ENCODE measurements around the gene SETD9. TPM values are rescaled to one million over a fixed set of nuclear protein-coding genes. Genes with fewer than 3 reads are reported as not detected.

SETD9 gene, protein sequence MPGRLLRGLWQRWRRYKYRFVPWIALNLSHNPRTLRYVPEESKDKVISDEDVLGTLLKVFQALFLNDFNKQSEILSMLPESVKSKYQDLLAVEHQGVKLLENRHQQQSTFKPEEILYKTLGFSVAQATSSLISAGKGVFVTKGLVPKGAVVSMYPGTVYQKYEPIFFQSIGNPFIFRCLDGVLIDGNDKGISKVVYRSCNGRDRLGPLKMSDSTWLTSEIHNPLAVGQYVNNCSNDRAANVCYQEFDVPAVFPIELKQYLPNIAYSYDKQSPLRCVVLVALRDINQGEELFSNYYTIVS
- total RNA-seq = 16.3 and 31.3 TPM in 2 replicates

DNA sequence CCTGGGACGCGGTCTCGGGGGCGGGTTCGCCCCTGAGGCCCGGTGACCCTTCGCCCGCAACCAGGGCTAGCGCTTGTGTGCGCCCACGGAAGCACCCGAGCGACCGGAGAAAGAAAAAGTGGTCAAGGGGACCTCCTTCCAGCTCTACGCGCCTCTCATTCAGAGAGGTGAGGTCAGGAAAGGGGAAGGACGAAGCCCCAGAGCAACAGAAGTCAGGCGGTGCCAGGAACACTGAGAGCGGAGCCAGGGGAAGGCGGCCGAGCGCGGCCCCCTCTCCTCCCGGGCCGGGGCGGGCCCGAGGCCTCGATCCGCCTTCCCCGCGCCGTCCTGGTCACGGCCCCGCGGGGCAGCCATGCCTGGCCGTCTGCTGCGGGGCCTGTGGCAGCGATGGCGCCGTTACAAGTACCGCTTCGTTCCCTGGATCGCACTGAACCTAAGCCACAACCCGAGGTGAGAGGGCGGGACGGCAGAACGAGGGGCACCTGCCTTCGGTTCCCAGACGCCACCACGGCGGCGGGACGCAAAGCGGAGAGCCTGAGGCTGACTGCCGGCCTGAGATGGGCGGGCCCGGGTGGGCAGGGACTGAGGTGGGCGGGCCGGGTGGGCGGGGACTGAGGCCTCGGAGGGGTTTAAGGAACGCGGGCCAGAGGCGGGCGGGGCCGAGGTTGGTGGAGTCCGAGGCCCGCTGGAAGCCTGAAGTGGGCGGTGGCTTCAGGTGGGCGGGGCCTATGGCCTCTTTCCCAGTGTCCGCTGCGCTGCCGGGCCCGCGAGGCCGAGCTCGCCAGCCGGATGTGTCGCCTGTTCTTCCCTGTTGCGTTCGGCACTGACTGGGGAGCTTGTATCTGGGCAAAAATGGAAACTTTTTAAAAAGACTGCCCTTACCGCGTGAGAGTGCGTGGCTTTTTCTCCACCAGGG, at the start of gene SETD9:
Gene SETD9 (plus strand): TSS at position 303 of the 916 bp plus-strand sequence. CDS start 50 bp downstream, at position 353.
- DNase-seq (ENCODE audit: low read depth) = peak; percentile 87

DNA sequence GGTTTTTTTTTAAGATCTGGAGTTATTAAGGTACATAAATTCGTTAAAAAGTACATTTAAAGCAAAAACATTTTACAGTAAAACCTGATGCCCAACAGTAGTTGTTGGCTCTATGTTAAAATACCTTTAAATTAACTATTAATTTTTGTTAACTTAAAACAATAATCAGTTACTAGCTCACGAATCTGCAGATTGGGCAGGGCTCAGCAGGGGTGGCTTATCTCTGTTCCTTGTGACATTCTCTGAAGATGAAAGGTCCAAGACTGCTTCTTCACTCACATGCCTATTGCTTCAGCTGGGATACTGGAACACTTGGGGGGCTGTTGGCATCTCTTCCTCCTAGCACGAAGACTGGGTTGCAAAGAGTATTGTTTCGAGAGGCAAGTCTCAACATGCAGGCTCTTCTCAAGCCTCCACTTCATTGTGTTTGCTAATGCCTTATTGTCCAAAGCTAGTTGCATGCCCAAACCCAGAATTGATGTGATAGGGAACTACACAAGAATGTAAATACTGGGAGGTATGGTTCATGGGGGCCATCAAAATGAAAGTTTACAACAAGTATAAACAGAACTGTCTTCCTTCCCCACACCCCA, 47.4 kb upstream of the SETD9 start:
- DNase-seq (ENCODE audit: low read depth) = no peak

DNA sequence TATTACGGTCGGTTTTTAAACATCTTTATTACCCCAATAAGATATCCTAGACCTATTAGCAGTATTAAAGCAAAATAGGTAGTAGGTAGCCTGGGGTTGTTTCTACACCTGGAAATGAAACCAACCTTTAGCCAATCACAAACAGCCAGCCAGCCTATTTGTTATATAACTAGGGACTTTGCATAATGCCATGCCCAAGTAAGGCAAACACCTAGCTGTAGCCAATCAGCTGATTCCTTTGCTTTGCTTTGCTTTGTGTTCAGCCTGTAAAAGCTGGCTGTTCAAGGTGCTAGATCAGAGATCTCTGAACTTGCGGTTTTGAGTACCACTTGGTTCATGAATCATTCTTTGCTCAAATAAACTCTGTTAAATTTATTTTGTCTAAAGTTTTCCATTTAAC, 46.5 kb upstream of the SETD9 start:
- DNase-seq (ENCODE audit: low read depth) = no peak

DNA sequence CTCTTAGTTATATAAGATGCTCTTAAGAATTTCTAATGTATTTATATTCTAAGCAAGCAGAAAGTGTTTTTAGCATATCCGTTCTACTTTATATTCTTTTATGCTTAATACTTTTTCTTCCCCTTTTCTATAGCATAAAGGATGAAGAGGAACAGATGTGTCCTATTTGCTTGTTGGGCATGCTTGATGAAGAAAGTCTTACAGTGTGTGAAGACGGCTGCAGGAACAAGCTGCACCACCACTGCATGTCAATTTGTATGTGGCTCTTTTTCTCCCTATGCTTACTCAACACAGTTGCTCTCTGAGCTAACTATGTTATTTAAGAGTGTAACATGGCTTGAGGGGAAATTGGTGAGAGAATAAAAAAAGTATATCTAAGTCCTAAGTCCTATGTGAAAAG, 37.6 kb upstream of the SETD9 start:
- DNase-seq (ENCODE audit: low read depth) = no peak

DNA sequence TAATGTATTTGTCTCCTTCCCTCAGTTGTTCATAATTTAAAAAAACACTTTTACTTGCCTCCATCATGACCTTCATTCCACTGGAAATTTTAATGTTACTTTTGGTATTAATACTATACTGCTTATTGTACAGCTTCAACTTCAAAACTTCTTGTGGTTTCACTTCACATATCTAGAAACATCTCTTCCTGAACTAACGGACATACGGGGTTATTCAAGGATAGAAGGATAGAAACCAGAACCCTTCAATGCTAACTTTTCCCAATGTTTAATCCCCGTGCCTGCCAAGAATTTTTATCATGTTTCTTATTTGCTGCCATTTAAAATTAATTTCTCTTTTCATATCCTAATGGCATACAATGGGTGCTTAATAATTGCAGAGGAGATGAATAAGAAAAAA, 36.3 kb upstream of the SETD9 start:
- no peak for DNase-seq (ENCODE audit: low read depth)

DNA sequence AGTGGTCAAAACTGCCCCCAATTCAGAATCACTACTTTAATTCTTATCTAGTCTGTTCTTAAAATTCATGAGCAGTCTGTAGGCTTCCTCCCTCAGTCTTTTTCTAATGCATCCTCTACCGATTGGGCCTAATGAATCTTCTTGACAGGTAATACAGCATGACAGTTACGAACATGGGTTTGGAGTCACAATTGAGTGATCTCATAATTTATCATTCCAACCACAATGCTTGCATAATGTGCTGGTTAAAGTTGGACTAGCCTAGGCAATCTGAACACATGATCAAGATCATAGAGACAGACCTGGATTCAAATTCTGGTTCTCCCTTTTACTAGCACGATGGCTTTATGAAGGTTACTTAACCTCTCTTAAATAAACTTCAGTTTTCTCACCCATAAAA, 33.1 kb upstream of the SETD9 start:
- DNase-seq (ENCODE audit: low read depth) = peak; percentile 84

DNA sequence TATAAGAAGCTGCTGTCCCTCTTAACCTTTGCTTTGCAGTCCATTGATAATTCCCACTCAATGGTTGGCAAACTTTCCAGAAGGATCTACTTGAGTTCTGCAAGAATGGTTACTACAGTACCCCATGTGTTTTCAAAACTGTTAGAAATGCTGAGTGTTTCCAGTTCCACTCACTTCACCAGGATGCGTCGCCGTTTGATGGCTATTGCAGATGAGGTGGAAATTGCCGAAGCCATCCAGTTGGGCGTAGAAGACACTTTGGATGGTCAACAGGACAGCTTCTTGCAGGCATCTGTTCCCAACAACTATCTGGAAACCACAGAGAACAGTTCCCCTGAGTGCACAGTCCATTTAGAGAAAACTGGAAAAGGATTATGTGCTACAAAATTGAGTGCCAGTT, 27.8 kb upstream of the SETD9 start:
- DNase-seq (ENCODE audit: low read depth) = no peak

DNA sequence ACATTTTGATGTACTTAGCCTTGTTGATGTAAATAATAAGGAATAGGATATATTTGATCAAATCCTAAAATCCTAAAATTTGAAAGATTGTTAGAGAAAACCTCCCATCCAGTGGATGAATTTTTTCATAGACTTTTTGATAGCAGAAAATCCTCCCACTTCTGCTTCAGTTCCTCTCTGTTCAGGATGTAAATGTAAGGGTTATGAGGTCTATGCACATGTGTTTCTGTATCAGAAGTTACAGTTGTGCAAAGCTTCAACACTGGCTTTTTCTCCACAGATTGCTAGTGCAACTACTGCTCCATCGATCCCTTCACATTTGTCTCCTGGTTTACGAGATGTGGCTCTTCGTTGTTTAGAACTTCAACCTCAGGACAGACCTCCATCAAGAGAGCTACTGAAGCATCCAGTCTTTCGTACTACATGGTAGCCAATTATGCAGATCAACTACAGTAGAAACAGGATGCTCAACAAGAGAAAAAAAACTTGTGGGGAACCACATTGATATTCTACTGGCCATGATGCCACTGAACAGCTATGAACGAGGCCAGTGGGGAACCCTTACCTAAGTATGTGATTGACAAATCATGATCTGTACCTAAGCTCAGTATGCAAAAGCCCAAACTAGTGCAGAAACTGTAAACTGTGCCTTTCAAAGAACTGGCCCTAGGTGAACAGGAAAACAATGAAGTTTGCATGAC, 16.0 kb upstream of the SETD9 start:
- DNase-seq (ENCODE audit: low read depth) = no peak

DNA sequence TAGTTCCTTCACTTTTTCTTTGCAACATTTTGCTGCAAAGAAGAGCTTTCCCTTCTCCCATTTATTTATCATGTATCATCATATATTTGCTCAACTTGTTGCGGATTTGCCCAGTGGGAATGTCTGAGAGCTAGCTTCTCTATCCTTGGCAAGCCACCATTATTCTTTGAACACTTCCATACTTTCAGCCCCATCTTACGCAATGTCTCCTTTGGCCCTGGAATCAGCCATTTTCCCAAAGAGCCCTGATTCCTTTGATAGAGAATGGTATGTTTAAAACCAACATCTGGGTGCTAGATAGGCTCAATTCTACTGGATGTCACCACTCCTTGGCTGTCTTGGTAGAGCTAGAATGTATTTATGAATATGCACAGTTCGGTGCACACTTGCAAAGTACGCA, 12.6 kb upstream of the SETD9 start:
- DNase-seq (ENCODE audit: low read depth) = no peak

DNA sequence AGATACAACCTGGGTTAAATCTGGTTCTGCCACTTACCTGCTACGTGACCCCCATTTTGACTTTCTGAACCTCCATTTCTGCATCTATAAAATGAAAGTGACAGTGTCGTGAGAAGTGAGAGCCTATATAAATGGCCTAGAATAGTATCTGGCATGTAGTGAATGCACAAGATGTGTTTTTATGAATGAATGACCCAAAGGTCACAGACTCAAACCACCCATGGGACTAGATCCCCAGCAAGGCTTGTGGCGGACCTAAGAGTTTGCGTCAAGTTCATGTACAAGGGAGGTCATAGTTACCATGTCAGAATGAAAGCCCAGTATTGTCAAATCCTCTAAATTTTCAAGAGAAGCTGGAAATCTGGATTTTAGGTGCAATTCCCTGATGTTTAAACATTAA, 11.2 kb upstream of the SETD9 start:
- DNase-seq (ENCODE audit: low read depth) = no peak

DNA sequence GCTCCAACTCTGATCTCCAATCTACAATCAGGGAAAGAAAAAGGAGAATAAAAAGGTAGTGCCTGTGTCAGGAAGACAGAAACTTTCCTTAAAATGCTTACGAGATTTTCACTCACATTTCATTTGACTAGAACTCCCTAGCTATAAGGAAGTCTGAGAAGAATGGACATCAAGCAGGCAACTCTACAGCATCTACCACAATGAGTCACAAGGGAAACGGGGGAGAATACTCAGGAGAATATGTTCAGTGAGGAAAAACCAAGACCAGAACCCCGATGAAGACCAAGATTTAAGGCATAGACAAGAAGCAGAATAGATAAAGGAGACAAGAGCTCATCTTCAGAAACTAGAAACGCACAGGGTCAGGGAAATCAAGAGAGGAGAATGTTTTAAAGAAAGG, 9.0 kb upstream of the SETD9 start:
- DNase-seq (ENCODE audit: low read depth) = peak; percentile 56

DNA sequence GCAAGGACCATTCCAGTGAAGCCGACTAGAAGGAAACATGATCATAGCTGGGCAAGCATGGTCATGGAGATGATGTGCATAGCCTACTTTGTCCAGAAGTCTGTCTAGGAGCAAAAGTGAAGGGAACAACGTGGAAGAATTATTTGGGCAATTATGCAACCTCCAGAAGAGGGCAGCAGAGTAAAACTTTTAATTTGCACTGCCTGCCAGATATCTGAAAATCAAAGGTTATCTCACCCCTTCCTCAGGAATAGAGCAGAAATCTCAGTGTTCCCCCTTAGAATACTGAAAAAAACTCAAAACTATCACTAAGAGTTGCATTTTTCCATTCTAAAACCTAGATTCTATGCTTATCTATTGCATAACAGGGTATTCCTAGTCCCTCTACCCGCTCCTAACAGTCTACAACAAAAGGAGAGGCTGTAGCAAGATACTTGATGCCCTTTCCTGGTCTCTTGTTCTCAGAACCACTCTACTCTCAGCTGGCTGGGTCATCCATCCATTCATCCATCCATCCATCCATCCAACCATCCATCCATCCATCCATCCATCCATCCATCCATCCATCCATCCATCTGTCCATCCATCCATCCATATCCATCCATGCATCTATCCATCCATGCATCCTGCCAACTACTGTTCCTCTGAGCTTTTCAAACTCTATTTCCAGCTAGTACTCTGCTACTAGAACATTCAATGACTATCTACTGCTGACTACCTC, 8.4 kb upstream of the SETD9 start:
- DNase-seq (ENCODE audit: low read depth) = peak; percentile 40

DNA sequence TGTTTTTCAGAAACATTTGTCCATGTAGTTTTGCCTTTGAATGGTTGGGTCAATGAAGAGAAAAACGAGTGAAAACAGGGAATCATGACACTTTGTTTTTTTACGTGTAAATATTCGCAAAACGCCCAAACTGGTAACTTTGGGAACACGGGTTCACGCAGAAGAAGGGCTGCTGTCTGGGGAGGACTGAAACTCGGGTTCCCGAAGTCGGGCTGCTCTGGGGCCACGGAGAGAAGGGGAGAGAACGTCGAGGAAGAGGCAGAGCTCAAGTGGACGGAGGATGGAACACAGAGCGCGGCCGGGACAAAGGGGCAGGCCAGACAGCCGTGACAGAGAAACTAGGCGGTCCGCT, 478 bp upstream of the SETD9 start:
- no peak for DNase-seq (ENCODE audit: low read depth)

DNA sequence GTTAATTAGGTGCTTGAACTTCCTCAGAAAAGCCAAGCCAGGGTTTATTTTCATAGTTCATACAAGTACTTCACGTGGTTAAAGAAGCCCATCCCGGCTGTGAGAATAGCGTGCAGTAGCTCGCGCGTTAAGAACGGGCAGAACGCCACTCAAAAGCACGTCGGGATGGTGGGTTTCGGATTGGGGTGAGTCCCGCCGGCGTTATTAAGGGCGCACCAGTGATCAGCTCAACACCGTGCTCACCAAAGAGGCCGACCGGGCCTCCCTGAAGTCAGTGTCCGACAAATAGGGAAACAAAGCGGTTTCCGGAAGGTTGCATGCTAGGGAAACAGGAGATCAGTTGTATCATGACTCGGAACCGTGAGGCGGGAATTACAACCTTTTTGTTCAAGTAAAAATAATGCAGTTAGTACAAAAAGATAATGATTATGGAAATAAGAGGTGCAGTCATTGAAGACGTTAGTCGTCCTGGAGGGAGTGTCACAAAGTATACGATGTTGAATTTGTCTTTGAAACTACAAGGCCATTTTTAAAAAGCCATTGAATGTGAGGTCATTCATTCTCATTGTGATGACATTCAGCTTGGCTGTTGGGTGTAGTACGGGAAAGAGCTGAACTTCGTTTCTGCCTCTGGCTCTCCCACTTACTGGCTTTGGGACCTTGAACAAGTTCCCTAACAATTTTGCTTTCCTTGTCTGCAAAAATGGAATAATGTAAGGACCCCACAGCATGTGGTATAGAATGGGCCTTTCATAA, 992 bp downstream of the SETD9 start:
- no peak for DNase-seq (ENCODE audit: low read depth)

DNA sequence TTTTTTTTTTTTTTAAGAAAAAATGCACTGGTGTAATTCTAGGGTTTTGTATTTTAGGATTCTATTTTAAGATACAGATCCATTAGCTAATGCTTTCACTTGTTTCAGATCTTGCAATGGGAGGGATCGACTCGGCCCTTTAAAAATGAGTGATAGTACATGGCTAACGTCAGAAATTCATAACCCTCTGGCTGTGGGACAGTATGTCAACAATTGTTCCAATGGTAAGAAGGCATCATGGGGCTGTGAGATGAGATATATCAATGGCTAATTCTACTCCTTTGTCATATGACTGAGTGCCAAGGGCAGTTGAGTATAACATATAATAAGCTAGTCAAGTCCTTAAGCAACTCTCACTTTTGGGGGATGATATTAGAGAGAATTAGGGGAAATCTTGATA, 4.4 kb downstream of the SETD9 start:
- DNase-seq (ENCODE audit: low read depth) = no peak

DNA sequence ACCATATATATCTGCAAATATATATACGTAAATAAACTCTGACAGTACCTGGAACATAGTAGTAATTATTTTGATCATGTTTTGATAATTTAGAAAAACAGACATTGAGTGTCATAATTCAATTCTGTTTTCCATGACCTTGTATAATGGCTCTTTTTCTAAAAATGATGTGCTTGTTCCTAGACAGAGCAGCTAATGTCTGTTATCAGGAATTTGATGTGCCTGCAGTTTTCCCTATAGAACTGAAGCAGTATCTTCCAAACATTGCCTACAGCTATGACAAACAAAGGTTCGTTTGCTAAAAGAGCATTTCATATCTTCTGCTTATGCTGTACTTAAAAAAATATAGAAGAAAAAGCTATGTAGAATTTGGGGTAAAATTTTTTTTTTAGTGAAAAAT, 5.3 kb downstream of the SETD9 start:
- DNase-seq (ENCODE audit: low read depth) = no peak

DNA sequence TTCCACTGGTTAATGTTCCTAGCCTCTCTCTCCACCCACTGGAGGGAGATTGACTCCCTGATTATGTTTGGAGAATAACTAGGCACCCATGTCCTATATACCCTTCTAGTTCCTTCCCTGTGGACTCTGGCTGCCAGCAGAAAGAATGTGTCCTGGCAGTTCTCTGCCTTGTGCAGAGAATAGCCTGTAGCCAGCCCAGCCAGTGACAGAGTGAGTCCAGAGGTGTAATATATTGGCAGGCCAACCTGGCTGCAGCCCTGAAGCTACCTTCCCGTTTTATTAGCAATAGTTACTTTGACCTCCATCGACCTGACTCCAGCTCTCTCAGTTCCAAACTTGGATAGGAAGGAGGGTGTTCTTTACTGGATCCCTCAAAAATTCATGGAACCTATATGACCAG, 8.1 kb downstream of the SETD9 start:
- DNase-seq (ENCODE audit: low read depth) = no peak

DNA sequence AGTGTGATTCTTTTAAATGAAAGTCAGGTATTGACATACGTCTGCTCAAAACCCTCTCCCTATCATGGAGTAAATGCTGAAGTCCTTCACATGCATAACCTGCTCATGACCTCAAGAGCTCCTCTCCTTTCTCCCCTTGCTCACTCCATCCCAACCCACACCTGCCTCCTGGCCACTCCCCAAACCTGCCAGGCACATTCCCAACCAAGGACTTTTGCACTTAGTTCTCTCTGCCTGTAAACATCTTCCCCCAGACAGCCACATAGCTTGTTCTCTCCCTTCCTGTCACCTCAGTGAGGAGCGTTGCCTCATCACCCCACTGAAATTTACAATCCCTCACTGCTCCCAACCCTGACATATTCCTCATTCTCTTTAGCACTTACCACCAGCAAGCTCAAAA, 8.7 kb downstream of the SETD9 start:
- DNase-seq (ENCODE audit: low read depth) = no peak

DNA sequence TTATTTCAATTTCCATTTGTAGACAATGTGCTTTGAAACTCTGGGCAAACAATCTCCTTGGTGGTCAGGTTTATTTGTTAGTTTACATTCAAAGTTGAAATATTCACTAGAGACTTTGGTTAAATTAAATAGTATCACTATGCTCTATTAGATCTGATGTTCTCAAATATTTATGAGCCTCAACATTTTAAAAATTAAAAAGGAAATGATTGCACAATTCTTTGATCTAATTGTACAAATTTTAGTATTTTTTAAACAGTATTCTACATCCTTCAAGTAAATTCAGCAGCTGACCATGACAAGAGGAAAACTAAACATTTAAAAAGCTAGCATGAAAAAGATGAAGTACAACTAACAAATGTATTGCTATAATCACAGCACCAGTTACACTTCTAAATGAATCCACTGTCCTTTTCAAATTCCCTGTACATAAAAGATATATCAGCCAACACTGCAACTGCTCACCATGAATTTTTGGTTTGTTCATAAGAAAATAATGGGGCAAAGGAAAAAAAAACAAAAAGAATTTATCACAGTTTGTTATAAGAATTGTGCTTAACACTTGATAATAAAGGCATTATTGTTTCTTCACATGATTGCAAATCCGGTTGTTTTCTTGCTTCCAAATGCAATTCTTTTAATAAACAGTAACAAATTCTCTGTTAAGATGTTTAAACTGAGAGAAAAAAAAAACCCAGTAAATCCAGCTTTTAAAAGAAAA, 10.7 kb downstream of the SETD9 start:
- DNase-seq (ENCODE audit: low read depth) = no peak

DNA sequence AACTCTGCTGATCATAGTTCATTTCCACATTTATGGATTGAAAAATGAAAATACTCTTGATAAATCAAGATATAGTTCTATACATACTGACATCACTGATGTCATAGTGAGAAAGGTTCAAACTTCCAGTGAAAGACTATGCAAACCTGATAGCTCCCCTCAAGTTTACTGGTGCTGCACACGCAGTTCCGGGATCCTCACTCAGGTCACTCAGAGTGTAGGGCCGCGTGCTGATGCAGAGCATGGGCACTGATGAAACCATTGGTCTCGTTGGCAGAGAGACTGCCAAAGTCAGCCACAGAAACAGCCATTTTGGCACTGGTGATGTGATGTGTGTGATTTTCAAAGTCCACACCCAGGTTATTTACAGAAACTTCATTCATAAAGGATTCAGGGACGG, 13.5 kb downstream of the SETD9 start:
- DNase-seq (ENCODE audit: low read depth) = no peak
